Measurements from ENCODE around the gene DAGLA. TPM values are rescaled to one million over a fixed set of nuclear protein-coding genes. Genes with fewer than 3 reads are reported as not detected.

The DAGLA gene
- total RNA-seq = 6.0 TPM
- long read RNA-seq, full-length matches to known transcripts = 2 of 10 reads
- long read RNA-seq, partial matches to known transcripts = 1 of 10 reads
- long read RNA-seq, other reads (novel, unspliced or antisense) = 7 of 10 reads

GRCh38 chr11:61679893-61680621 is at the start of gene DAGLA:
Gene DAGLA (plus strand): TSS chr11:61680391. CDS start chr11:61720156, 39,765 bp downstream.
- ATAC-seq = peak; percentile 92
- peak; percentile 91 for DNase-seq
- H3K36me3 ChIP-seq = no peaks in the 10 kb centered on the region
- TF ChIP-seq CTCF (IDR thresholded peaks at IDR 0.05) = peak; percentile 87
- peaks cover 11% of the 10 kb centered on the region for H3K27me3 ChIP-seq
- H3K4me1 ChIP-seq = peaks cover 10% of the 10 kb centered on the region
- H3K27ac ChIP-seq = no peak within 1 kb of the TSS
- H3K4me3 ChIP-seq = peak within 1 kb of the TSS; percentile 58
- intact Hi-C loops (cut with DNase I) = loop anchor here (5.0 kb wide), 1 partner anchor 57 kb away; no protein-coding TSS in a partner anchor
- H3K9me3 ChIP-seq = no peaks in the 10 kb centered on the region

GRCh38 chr11:61632096-61632495 is 48.1 kb upstream of the DAGLA start:
- H3K4me1 ChIP-seq = no peaks in the 10 kb centered on the region
- ATAC-seq = no peak
- intact Hi-C loops (cut with DNase I) = loop anchor here (10.0 kb wide), 1 partner anchor 157 kb away; no protein-coding TSS in a partner anchor
- DNase-seq = no peak
- no peaks in the 10 kb centered on the region for H3K27me3 ChIP-seq
- no peak for TF ChIP-seq CTCF (IDR thresholded peaks at IDR 0.05)
- H3K27ac ChIP-seq = no peak overlapping the region
- no peaks in the 10 kb centered on the region for H3K36me3 ChIP-seq
- H3K9me3 ChIP-seq = no peaks in the 10 kb centered on the region
- H3K4me3 ChIP-seq = no peak overlapping the region

GRCh38 chr11:61635304-61635703 is 44.9 kb upstream of the DAGLA start:
- H3K4me1 ChIP-seq = peaks cover 6% of the 10 kb centered on the region
- no peak overlapping the region for H3K4me3 ChIP-seq
- ATAC-seq (no peak), DNase-seq (no peak)
- no peak overlapping the region for H3K27ac ChIP-seq
- H3K9me3 ChIP-seq = no peaks in the 10 kb centered on the region
- TF ChIP-seq CTCF (IDR thresholded peaks at IDR 0.05) = no peak
- intact Hi-C loops (cut with DNase I) = loop anchor here (10.0 kb wide), 1 partner anchor 161 kb away; no protein-coding TSS in a partner anchor
- H3K36me3 ChIP-seq = no peaks in the 10 kb centered on the region
- H3K27me3 ChIP-seq = peaks cover 6% of the 10 kb centered on the region

- H3K36me3 ChIP-seq = no peaks in the 10 kb centered on the region
- no peak overlapping the region for H3K4me3 ChIP-seq
- peaks cover 6% of the 10 kb centered on the region for H3K27me3 ChIP-seq
- peaks cover 6% of the 10 kb centered on the region for H3K4me1 ChIP-seq
- DNase-seq = no peak
- TF ChIP-seq CTCF (IDR thresholded peaks at IDR 0.05) = no peak
- intact Hi-C loops (cut with DNase I) = loop anchor here (10.0 kb wide), 1 partner anchor 161 kb away; no protein-coding TSS in a partner anchor
- H3K27ac ChIP-seq = no peak overlapping the region
- H3K9me3 ChIP-seq = no peaks in the 10 kb centered on the region
- no peak for ATAC-seq
These were observed 44.4 kb upstream of the DAGLA start for GRCh38 chr11:61635787-61636186.

- H3K4me1 ChIP-seq = peaks cover 6% of the 10 kb centered on the region
- DNase-seq (no peak), ATAC-seq (no peak)
- no peak overlapping the region for H3K4me3 ChIP-seq
- no peaks in the 10 kb centered on the region for H3K36me3 ChIP-seq
- H3K27ac ChIP-seq = no peak overlapping the region
- H3K27me3 ChIP-seq = peaks cover 6% of the 10 kb centered on the region
- intact Hi-C loops (cut with DNase I) = loop anchor here (10.0 kb wide), 1 partner anchor 162 kb away; no protein-coding TSS in a partner anchor
- no peak for TF ChIP-seq CTCF (IDR thresholded peaks at IDR 0.05)
- H3K9me3 ChIP-seq = no peaks in the 10 kb centered on the region
These were observed 43.5 kb upstream of the DAGLA start for GRCh38 chr11:61636676-61637075.

Measured in upper lobe of right lung (tissue), 1 donor.